ENCODE results near the gene CTDSP2. TPM values are rescaled to one million over a fixed set of nuclear protein-coding genes. Genes with fewer than 3 reads are reported as not detected.
"Not testable (repeated sequence)": the region's sequence is repeated elsewhere in the genome, so short reads cannot be mapped to it uniquely, and the experiment has no call there.

The CTDSP2 gene
- total RNA-seq, 1 donor from 2014 or later: 75.5 TPM

DNA sequence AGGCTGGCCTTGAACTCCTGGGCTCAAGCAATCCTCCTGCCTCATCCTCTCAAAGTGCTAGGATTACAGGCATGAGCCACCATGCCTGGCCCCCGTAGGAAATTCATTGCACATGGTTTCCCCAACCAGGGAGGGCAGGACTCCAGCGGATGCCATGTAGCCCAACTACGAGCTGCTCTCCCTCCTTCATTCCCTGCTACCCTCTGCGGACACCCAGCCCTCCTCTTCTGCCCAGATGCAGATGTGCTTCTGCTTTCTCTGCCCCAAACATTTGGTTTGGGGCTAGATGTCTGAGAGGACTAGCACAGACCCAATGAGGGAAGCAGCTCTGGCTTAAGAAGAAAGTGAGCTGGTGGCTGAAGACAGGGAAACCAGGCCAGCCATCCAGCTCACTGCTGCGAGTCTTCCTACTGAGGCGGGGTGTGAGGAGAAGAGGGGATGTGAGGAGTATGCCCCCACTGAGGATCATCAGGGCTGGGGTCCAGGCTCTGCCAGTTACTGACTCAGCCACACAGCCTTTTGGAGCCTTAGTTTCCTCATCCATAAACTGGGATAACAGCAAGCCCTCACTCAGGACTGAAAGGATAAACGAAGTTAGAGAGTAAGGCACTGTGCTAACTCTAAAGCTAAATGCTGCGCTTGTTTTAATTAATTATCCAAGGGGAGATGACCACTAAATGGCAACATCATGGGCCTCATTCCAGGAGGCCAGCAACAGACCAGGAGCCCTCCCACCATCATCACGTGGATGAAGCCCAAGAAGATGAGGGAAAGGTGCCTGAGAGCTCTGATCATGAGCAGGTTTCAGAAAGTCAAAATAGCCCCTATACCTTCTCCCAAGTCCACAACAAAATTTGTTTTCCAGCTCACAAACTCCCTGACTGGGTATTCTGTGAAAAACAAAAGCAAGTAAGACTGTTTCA is 10.9 kb downstream of the CTDSP2 start:
- no peak for DNase-seq

DNA sequence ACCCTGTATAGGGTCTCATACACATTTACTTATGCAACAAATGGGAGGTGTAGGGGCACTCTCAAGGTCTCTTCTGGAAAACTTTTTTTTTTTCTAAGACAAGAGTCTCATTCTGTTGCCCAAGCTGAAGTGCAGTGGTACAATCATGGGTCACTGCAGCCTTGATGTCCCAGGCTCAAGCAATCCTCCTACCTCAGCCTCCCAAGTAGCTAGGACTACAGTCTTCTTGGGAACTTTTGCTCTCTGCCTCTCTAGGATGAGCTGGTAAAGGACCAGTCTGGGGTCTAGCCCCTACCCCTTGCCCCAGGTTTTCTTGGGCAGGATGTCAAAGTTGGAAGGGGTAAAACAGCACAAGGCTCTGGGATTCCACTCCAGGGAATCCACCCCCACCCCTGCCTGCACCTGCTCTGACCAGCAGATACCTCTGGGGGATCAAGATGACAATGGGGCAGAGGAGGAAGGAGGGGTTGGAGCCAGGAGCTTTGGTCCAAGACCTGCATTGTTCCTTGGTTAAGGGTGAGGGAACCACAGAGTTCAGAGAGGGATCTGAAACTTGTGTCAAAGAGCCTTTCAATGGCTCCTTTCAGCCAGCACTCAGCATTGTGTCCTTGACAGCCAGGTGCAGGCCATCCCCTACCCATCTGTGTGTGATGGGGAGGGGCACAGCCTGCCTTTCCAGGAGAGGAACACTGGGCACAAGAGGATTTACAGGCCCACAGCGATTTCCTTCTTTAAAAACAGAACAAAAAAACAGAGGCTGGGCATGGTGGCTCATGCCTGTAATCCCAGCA is 12.2 kb downstream of the CTDSP2 start:
- DNase-seq: no peak

DNA sequence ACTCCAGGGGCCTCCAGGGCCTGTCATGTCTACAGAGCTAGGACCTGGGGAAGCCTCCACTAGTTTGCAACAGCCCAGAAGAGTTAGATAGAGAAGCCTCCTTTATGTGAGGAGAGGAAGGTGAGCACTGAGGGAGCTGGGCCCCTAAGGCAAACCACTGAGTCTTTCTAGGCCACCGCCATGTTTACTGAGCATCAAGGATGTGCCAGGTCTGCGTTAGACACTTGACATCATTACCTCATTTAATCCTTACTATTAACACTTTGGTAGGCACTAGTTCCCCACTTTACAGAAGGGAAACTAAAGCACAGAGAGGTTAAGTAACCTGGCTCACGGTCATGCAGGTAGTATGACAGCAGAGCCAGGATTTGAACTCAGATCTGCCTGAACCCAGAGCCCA is 12.9 kb downstream of the CTDSP2 start:
- no peak for DNase-seq

DNA sequence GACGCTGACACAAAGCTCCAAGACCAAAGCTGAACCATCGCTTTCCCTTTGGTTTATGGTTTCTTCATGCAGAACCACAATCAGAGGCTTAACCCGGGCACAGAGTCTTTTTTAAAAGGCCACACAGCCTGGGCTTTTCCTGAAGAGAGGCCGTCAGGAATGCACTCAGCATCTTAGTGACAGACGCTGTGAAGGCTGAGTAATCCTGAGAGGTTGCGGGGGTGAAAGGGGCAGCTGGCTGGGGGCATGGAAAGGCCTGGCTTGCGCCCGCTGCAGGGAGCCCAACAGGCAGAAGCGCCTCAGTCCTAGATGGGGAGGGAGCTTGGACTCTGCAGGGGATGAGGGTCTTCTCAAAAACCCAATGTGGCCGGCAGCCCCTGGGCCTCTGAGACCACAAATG is 13.6 kb downstream of the CTDSP2 start:
- no peak for DNase-seq

DNA sequence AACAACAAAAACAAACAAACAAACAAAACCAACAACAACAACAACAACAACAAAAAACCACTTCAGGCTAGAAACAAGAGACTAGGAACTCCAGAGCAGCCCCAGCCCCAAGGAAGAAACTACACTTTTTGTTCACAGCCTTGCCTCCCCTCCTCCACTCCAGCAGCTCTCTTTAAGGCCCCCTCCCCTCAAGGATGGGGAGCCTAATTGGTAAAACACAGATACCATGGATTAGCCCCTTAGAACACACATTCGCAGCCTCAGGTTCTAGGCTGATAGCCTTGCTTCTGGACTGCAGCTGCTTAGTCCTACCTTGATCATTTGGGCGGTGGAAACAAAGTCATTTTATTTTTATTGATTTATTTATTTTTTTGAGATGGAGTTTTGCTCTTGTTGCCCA is 16.1 kb downstream of the CTDSP2 start:
- DNase-seq: no peak

DNA sequence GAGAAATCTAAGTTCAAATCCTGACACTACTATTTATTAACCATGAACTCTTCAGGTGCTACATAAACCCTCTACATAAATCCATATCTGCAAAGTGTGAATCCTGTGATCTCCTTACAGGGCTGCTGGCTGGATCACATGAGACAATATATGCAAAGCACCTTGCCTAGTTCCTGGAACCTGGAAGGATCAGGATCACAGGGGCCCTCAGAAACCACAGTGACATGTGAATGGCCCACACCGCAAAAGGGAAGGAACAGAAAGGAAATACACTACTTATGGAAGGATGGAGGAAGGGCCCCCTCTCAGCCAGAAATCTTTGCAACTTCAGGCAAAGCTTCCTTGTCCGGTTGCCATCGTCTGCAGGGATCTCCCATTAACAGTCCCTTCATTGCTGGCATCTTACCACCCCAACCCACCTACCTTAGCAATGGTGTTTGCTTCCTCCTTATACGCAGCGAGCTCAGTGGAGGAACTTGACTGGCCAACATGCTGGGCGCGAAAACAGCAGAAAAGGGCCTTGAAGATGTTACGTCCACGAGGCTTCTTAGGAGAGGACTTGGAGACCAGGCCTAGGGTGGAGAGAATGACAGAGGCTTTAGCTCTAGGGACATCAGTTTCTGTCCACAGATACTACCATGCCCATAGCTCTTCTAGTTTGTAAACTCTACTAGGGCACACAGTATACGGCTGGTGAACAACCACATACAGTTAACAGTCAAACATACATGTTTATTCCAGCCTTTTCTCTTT is 17.3 kb downstream of the CTDSP2 start:
- no peak for DNase-seq

DNA sequence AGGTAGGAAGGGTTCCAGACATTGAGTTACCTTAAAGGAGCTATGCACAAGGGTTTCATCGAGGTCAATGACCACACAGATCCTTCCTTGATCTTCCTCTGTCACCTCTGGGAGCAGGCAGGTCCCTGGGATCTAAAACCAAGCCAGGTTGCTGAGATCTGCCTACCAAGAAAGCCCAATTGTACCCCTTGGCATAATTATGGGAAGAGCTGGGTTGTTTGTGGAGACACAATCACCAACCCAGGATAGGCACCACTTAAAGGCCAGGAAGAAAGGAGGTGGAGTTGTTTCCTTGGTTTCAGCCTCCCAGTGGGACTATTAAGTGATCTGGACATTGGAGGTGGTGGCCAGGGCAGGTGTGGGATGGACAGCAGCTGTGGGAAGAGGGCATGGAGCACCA is 19.6 kb downstream of the CTDSP2 start:
- no peak for DNase-seq

DNA sequence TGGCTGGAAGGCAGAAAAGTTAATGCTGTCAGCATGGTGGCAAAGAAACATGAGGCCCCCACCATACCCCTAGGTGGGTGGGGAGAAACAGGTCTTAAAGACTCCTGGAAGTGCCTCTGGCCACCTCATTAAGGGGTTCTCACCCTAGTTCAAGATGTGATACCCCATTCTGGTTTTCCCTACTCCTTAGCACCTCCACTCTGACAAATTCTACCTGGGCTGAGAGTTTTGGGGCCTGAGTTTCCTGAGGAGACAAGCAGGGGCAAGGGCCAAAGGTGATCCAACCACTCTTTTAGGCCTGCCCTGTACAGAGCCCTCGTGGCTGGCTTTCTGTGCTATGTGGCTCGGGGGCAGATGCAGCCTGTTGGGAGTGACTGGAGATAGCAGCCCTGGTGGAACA is 20.1 kb downstream of the CTDSP2 start:
- no peak for DNase-seq

DNA sequence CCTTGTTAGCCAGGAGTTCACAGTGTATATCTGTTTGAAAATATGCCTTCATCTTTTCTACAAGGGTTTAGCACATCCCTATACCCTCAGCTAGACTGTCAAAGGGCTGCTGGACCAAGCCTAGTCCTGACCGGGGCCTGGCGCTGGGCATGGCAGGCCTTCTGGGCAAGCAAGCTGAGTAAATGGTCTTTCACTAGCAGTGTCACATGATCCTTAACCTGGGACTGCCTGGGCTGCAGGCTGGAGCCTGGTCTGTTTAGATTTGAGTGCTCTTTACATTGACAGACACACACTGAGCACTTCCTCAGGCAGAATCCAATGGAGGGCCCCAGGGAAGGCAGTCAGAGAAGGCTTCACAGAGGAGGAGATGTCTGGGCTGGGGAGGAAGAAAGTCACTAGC is 21.1 kb downstream of the CTDSP2 start:
- no peak for DNase-seq

DNA sequence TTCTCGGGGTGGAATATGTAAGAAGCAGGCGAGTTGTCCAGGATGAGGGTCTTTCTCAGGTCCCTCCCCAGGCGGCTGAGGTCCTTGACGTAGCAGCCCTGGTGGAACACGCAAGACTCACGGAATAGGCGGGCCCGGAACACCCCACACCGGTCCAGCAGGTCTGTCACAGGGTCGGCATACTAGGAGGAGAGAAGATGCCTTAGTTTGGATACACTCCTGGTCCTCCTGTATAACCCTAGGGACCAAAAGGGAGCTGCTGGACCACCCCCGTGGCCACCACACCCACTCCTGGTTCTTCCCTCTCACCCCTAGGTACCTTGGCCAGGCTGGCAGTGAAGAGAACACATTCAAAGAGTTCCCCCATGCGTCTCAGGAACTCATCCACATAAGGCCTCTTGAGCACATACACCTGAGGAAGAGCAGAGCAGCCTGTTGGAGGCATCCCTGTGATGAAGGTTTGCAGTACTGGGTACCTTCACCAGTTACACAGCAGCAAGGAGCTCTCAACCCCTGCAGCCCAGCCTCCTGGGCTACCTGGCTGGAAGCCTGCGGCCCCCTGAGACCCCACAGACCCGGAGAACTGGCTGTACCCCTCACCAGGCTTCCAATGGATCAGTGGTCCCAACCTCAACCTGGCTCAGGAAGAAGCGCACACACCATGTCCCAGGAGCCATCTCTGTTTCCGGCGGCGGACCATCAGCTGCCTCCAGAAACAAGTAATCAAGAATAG is 22.5 kb downstream of the CTDSP2 start:
- DNase-seq: no peak

DNA sequence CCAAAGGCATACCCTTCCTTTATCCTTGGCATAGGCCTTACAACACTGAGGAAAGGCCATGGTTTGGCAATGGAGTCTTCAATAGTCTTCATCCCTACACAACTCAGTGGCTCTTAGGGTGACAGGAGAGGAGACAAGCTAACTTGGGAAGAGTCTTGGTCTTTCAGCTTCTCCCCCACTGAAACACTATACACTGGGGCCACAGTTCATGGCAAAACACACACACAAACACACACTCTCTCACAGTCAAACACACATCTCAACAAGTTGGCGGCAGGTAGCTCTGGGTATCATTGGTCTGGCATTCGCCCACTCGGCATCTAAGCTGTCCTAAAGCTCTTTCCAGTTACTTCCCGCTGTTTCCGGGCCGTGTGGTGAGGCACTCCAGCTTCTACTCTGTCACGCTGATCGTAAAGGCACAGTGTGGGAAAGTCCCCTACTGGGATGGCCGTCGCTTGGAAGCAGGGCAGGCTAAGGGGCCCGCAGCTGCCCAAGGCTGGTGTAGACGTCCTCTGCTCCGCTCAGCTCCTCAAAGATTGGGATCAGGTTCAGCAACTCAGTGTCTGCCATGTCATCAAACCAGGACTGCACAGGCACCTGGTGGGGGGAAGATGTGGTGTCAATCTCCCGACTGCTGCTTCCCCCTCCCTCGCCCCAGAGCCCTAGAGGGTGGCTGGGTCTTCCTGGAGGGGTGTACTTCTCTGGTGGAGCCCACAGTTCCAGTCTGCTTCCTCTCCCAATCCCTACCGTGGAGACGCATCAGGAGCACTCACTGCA is 23.2 kb downstream of the CTDSP2 start:
- no peak for DNase-seq

DNA sequence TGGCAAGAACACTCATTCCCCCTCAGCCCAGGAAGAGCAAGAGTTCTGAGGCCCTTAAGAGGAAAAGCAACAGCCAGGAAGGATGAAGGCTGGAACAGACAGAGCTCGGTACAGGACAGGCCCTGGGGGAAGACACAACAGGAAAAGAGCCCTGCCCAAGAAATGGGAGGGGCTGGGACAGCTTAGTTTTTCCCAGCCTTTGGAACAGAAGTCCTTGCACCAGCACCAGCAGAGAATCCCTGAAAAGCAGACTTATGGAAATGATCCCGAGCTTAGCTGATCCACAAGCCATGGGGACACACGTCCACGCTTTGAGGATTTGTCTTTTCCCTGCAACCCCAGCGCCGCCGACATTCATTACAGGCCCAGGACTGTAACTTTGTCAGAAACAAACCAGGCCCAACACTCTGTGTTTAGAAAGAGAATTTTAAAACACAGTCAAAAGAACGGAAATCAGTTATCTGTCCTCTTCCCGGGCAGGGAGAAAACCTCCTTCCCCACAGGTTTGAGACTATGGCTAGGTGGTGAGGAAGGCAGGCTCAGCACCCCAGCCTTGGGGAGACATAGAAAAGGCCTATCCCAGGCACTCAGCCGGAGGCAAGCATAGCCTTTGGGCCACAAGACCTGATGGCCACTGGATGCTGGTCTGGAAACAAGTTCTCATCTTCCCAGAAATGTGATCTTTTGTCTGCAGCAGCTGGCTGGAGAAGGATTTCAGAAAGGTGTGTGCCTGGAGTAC is 24.0 kb downstream of the CTDSP2 start:
- DNase-seq: no peak

DNA sequence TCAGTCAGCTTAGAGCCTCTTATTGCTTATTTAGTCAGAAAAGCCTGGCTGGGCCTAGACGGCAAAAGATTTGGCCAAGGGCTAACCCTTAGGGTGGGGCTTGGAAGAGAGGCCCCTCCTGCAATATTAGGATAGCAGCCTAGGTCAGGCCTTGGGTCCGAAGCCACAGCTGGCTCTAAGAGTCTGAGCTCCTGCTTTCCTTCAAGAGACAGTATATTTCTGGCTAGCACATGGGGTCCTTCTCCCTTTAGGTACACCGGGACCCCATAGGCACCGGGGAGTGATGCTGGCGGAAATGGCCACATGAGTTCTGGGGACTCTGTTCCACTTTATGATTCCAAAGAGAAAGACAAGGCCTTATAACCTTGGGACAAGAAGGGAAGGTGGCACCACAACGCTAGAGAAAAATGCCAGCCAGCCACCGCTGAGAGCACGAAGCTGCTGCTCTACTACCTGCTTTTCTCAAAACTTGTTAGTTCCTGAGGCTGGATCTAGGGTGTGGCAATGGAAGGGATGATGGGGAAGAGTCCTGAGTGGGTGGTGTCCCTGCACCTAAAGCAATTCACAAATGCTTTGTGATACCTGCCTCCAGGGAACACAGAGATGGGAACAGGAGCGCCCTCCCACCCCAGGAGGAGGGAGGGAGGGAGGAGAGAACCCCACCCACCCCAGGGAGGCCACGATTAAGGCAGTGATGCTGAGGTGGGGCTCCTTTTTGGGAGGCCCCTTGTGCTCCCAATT is 24.9 kb downstream of the CTDSP2 start:
- no peak for DNase-seq

DNA sequence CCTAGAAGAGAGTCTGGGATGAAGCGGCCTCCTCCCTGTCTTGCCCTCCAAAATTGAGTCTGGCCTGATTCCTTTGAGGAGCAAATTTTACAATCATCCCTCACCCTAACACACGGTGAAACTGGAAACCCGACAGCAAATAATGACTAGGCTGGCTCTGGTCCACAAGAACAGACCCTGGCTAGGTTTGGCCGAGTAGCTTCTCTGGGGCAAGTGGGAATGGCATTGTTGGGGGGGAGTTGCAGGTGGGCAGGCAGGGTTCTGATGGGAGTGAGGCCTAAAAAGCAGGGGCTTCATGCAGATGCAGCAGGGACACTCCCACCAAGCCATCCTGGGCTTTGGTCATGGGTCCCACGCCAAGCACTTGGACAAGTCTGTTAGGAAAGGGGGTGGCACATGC is 25.5 kb downstream of the CTDSP2 start:
- not testable (repeated sequence) for DNase-seq

DNA sequence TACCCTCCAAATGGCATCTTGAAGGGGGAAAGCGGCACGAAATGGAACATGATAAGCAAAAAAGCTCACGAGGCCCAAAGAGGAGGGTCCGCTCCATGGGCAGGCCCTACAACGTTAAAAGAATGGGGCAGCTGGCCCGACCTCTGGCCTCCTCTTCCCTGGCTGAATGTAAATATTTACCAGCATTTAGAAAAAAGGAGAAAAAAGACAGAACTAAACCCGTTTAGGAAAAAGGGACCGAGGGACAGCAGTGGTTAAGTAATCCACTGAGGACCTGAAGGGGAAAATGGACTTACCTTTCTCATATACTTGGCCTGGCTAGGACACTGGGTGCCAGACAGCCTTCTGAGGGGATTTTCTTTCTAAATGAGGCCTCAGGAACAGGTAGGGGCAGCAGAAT is 26.4 kb downstream of the CTDSP2 start:
- DNase-seq: not testable (repeated sequence)

DNA sequence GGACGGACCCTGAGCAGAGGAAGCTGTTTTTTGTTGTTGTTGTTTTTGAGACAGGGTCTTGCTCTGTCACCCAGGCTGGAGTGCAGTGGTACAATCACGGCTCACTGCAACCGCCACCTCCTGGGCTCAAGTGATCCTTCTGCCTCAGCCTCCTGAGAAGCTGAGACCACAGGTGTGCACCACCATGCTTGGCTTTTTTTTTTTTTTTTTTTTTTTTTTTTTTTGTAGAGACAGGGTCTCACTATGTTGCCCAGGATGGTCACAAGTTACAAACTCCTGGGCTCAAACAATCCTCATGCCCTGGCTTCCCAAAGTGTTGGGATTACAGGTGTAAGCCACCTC is 28.6 kb downstream of the CTDSP2 start:
- DNase-seq: not testable (repeated sequence)

DNA sequence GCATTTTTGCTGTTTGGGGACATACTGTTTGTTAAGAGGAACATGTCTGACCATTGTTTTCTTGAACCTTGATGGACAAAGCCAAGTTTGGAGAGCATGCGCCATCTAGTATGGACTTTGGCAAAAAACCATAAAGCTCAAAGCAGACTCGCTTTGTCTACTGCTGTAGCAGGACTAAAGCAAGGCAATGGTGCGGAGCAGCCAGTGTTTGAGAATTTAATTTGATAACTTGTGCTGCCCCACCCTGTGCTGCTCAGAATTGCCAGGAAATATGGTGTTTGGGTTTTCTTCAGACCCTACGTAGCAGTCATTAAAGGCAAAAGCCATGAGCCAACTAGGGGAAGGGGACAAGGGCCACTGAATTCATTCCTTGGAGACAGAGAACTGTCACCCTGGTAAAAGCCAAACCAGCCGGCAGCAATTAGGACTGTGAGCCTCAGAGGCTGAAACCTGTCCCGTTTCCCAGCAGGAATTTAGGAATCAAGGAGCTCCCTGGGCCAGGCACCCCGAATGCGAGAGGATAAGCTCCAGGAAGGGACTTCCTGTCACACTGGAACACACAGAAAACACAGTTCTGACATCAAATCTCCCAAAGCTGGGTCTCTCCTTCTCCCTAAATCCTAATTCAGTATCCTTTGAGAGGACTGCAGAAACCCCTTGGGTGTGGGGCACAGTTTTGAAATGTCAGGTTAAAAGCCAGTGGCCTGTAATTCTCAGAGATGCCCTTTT is 29.1 kb downstream of the CTDSP2 start:
- DNase-seq: no peak

DNA sequence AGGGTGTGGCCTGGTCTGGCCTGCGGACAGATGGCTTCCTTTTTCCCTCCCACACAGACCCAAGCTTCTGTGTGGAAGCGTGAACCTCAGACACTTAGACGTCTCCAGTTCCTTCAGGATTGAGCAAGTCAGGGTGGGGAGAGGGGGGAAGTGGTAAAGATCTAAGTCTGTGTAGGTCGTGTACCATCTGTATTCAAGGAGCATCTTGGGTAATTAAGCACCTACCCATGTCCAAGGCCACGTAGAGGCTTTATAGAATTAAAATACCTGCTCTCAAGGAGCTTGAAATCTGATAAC is 29.7 kb downstream of the CTDSP2 start:
- DNase-seq: peak; percentile 10
